HG03457 (cell line): ENCODE measurements around the gene ZCCHC7.
A peak's percentile ranks its signal among the peaks of the same experiment; 100 is the strongest.
"Not testable (repeated sequence)": the region's sequence is repeated elsewhere in the genome, so short reads cannot be mapped to it uniquely, and the experiment has no call there.

Experiments
- ATAC-seq: cut with Tn5 transposase; IDR thresholded peaks from one replicate; pipeline ENCODE4 v1.9.1; 2021; ENCODE audit warnings: moderate number of reproducible peaks; ENCODE audit not compliant: unreplicated experiment

Gene ZCCHC7

GRCh38 chr9:37119907-37120842 is at the start of gene ZCCHC7:
Gene ZCCHC7 (plus strand): TSS chr9:37120574.
- ATAC-seq, result peak; percentile 86

- not testable (repeated sequence) for ATAC-seq
Measured at GRCh38 chr9:37074790-37075189, 45.6 kb upstream of the ZCCHC7 start.

GRCh38 chr9:37079370-37080164 is 40.8 kb upstream of the ZCCHC7 start:
- ATAC-seq, result peak; percentile 65

GRCh38 chr9:37080165-37080628 is 40.2 kb upstream of the ZCCHC7 start:
- peak; percentile 18 for ATAC-seq

GRCh38 chr9:37081507-37081906 is 38.9 kb upstream of the ZCCHC7 start:
- ATAC-seq, result not testable (repeated sequence)

- ATAC-seq, result no peak
Measured at GRCh38 chr9:37082214-37082765, 38.1 kb upstream of the ZCCHC7 start.

GRCh38 chr9:37083654-37084053 is 36.7 kb upstream of the ZCCHC7 start:
- no peak for ATAC-seq

GRCh38 chr9:37085233-37085632 is 35.1 kb upstream of the ZCCHC7 start:
- no peak for ATAC-seq

- ATAC-seq, result not testable (repeated sequence)
Measured at GRCh38 chr9:37092714-37093295, 27.6 kb upstream of the ZCCHC7 start.

GRCh38 chr9:37094751-37095150 is 25.6 kb upstream of the ZCCHC7 start:
- ATAC-seq, result no peak

GRCh38 chr9:37096628-37097027 is 23.7 kb upstream of the ZCCHC7 start:
- ATAC-seq, result no peak

GRCh38 chr9:37097294-37097693 is 23.1 kb upstream of the ZCCHC7 start:
- no peak for ATAC-seq

GRCh38 chr9:37100327-37100726 is 20.0 kb upstream of the ZCCHC7 start:
- no peak for ATAC-seq

- ATAC-seq, result no peak
Measured at GRCh38 chr9:37100741-37101140, 19.6 kb upstream of the ZCCHC7 start.

- ATAC-seq, result no peak
Measured at GRCh38 chr9:37102486-37102885, 17.9 kb upstream of the ZCCHC7 start.

- no peak for ATAC-seq
Measured at GRCh38 chr9:37104183-37104889, 16.0 kb upstream of the ZCCHC7 start.

GRCh38 chr9:37105234-37105633 is 15.1 kb upstream of the ZCCHC7 start:
- no peak for ATAC-seq

GRCh38 chr9:37107701-37108100 is 12.7 kb upstream of the ZCCHC7 start:
- no peak for ATAC-seq

GRCh38 chr9:37114442-37114841 is 5.9 kb upstream of the ZCCHC7 start:
- ATAC-seq, result not testable (repeated sequence)

GRCh38 chr9:37117956-37118355 is 2.4 kb upstream of the ZCCHC7 start:
- ATAC-seq, result no peak
